Measurements from ENCODE around the gene PRPF38A.
"Not testable (repeated sequence)": the region's sequence is repeated elsewhere in the genome, so short reads cannot be mapped to it uniquely, and the experiment has no call there.

The PRPF38A gene, protein sequence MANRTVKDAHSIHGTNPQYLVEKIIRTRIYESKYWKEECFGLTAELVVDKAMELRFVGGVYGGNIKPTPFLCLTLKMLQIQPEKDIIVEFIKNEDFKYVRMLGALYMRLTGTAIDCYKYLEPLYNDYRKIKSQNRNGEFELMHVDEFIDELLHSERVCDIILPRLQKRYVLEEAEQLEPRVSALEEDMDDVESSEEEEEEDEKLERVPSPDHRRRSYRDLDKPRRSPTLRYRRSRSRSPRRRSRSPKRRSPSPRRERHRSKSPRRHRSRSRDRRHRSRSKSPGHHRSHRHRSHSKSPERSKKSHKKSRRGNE

DNA sequence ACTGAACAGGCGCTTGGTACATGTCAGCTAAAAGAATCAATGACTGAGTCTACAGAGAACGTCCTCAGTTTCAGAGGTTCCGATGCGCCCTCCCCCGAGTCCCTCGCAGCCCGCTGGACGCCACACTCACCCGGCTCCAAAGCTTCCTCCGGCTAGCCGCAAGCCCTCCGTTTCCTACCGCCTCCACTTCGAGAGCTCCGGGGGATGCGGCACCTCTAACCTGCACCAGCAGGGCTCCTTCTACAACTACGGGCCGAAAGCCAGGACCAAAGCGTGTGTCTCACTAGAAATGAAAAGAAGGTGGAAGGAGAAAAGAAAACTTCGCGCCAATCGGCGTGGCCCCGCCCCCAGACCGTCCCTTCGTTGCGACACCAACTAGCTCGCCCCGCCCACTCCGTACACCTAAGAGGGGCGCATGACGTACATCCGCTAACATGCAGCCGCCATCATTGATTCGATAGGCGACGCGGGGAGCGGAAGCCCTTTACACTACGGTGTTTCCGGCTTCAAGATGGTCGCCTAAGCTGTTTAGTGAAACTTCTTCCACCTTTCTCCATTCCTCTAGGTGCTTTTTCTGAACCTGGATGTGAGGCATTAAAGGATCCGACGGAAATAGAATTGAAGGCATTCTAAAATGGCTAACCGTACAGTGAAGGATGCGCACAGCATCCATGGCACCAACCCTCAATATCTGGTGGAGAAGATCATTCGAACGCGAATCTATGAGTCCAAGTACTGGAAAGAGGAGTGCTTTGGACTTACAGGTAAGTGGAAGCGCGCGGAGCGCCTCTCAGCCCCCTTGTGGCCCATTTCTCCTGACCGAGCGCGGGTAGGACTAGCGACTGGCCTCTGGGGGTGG lies at the start of gene PRPF38A, which contains the start of gene ORC1:
PRPF38A (plus strand) TSS at position 487 of the 859 bp plus-strand sequence; CDS start at position 635, 148 bp downstream.
ORC1 (minus strand) TSS at position 308 of the 859 bp plus-strand sequence. CDS start 2,200 bp downstream, outside the sequence.
- DNase-seq: peak; percentile 98

DNA sequence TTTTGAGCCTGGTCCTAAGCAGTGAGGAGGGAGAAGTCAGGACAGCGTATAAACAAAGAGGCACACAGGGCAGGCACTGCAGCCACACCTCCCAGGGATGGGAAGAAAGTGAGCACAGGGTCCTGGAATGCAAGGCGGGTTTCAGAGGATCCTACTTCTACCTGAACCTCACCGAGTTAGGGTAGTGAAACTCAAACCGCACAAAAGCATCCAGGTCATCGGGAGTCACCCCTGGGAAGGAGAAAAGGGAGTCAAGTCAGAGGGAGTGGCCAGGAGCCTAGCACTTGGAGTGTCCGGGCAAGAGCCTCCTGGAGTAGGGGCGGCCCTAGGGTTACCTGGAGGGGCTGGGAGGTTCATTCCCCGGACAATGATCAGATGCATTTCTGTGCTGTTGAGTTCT lies 49.0 kb upstream of the PRPF38A start:
- no peak for DNase-seq

DNA sequence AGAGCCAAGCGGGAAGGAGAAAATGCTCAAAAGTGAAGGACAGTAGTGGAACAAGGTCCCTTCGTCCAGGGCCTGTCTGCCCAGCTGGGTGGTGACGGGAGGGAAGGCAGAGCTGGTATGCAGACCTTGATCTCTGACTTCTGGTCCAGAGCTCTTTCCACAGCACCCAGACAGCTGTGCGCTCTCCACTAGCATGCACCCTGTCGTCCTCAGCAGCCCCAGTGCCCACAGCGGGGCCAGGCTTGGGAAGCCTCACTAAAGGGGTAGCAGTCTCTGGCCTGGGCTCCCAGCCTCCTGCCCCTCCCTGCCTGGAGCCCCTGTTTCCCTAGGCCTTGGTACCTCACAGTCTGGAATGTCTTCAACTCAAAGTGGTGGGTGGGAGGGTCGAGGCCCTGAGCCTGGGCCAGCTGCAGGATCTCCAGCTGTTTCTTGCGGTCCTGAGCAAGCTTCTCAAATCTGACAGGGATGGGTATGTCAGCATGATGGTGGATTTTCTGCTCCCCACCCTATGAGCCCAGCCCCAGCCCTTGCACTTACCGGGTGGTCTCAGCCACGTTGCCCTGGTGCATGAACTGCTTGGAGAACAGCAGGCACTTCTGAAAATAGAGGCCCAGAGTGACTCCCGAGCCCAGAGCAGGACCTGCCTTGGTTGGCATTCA lies 48.4 kb upstream of the PRPF38A start:
- no peak for DNase-seq

DNA sequence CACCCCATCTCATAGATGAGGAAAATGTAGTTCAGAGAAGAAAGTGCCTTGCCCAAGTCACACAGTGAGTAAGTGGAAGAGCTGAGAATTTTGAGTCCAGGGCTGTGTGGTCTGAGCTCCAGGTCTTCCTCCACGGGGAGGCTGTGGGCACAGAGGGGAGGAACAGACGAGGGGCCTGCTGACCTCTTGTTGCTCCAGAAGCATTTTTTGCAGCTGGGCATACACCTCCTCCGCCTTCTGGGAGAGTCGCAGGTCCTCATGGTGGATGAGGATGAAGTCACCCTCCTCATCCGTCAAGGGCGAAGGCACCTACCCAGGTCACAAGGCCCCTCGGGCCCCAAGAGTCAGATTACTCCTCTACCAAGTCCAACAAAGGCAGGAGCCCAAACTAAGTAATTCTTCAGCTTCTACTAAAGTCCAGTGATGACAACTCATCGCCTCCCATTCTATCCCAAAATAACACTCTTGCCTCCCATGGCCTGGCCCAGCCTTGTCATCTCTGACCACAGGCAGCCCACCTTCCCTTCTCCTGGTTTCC lies 47.5 kb upstream of the PRPF38A start:
- DNase-seq: no peak

DNA sequence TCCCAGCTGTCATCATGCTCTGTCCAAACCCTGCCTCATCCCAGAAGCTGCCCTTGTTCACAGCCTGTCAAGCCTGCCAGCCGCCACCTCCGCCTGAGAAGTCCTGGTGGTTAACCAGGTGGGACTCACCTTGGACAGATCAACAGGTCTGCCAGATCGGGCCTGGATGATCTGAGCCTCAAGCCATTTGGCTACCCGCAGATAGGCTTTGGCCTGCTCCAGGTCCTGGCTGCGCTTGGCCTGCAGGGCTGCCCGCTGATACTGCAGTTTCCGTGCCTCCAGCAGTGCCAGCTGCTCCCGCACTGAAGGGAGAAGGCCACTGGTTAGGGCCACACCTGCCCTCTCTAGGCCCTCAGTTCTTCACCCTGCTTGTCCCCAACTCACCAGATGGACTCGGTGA lies 47.0 kb upstream of the PRPF38A start:
- no peak for DNase-seq

DNA sequence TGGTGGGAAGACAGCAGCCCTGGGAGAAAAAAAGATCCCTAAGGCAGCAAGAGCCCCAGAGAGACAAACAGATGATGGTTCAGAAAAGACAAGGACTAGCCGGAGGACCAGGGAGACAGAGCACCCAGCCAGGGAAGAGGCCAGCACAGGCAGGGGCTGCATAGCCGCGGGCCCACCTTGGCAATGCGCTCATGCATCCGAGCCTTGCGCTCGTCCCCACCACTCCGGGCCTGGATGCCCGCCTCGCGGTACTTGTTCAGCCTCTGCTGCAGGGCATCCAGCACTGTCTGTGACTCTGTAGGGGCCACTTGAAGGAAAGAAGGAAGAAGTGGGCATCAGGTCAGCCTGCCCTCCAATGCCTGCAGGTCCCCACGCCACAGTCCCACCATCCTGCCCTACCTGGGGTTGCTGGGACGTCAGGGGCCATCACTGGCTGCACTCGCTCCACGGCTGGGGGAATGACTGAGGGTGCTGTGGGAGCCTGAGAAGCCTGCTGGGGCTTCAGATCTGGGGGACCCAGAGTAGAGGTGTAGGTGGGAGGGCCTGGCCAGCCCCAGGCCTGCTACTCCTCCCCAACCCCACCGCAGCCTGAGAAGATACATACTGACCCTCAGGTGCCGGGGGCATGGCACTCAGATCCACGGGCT lies 45.4 kb upstream of the PRPF38A start:
- DNase-seq: no peak

DNA sequence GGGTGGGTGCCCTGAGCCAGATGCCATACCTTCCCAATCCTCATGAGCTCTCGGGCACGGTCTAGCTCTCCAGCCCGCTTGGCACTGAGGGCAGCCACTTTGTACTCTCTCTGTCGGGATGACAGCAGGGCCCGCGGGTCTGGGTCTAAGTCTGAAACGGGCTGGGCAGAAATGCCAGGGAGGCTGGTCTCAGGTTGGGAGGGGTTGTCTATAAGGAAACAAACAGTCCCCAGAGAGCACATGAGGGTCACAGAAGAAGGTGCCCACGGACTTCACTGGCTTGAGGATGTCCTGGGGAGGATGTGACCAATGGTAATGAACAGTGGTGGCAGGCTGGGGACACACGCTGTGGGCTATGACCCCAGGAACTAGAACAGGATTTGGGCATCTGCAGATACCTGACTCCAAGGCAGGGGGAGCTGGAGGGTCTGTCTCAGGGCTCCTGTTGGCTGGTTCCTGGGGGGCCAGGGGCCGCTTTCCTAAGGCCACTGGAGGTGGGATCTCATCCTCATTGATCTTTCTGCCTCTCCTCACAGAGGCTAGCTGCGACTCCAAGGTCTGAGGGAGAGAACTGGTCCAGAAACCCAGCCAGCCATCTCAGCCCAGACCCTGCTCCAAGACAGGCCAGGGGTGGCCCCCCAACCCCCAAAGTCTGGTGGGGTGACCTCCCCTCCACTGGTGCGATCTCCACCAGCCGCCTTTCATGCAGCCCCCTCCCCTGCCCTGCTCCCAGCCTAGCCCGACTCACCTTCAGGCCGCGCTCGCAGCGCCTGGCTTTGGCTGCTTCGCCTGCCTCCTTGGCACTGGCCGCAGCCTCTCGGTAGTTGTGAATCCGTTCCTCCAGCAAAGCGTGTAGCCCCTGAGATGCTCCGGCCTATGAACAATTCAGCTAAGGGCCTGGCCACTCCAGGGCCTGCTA lies 44.5 kb upstream of the PRPF38A start:
- no peak for DNase-seq

DNA sequence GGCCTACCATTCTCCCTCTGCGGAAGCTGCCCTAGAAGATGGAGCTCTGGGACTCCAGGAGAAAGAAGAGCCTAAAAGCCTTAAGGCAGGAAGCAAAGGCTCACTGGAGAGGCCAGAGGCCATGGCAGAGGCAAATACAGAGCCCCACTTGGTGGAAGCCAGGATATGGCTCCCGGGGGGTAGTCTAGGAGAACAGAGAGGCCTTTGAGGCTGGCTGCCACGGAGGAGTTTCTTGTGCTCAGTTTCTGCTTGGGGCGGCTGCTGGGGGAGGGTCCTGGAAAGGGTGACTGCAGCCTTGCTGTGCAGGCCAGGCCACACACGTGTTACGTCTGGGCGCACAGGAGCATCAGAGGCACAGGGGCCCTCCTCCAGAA lies 43.8 kb upstream of the PRPF38A start:
- no peak for DNase-seq

DNA sequence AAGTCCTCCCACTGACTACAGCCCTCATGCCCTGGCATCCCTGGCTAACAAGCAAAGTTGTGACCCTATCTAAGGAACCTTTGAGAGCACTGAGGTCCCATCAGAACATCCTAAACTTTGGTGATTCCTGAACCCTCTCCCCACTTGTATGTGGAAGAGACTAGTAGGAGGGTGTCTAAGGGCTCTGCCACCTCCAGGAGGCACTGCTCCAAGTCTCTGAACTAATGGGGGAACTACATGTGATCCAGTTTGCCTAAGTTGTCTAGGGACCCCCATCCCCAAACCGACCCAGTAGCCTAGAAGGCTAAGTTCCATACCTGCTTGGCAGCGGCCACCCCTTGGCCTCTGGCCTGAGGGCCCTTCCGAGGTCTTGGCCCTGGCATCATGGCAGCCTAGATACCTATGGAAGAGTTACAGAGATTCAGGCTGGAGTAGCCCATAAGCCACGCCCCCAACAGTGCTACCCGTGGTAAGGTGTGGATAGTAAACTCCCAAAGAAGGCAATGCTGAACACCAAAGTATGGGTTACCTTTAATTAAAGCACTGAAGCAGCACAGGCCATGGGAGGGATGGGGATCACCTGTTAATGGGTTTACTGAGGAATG lies 40.1 kb upstream of the PRPF38A start:
- no peak for DNase-seq

DNA sequence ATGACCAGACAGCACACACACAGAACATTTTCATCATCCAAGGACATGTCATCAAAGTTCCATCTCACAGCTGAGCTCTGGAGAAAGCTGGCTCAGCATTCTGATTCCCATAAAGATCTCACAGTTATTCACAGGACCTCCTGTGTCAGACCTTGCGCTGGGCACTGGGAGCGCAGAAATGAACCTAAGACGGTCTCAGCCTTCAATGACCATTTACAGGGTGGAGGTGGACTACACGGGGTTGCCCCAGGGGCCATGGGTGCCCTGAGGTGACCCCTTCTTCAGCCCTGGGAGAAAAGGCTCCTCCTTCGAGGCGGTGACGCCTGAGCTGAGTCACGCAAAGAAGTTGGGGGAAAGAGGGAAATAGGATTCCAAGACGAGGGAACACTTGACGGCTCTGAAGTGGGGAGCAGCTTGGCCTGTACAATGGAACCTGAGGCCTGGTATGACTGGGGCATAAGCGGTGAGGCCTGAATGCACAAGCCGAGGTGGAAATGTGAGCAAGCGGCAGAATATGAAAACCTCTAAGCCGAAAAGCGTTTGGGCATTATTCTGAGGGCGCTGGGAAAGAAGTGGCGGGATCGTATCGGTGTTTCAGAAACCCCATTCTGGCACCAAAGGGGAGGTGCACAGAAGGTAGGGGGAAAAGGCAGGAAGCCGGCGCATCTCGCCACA lies 39.2 kb upstream of the PRPF38A start:
- DNase-seq: no peak

DNA sequence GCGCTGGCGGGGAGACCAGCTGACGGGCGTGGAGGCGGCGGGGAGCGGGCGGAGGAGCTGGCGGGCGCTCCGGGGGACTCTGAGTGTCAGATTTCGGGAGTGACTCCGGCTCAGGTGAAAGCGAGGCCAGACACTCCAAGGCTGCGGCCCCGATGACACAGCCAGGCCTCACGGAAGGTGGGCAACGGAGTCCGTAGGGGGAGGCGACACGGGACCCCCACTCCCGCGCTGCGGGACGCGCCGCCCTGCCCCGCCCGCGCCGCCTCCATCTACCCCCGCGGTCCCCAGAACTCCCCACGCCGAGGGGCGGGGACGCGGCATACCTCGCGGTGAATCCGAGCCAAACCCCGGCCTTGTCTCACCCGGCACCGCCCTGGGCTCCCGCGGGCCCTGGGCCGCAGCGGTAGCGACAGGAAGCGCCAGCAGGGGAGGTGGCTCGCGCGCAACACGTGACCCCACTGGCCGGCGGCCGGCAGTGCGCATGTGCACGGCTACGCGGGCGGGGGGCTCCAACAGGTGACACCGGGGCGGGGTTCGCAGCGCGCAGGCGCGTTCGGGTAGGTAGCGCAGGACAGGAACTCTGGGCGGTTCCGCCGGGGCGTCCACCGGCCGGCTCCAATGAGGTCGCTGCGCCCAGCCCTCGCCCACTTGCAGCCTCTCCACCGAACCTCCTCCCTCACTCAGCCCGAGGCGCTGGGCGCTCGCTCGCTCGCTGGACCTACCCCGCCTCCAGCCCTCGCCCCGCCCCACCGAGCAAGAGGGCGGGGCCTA lies 38.5 kb upstream of the PRPF38A start, which contains the start of gene CC2D1B:
CC2D1B (minus strand) TSS at position 460 of the 771 bp plus-strand sequence. CDS start 1,585 bp downstream, outside the sequence.
- DNase-seq: peak; percentile 99

DNA sequence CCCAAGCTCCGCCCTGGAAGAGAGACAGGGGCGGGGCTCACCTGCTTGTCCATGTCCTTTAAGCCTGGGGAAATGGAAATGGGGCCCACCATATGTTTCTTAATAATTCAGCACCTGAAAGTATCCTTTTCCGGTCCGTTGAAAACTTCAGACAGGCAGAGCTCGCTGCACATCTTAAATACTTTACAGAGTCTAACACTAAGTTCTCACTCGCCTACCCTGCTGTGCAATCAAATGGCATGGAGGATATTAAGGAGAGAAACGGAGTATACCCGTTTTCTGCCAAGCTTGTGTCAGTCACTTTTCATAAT lies 37.9 kb upstream of the PRPF38A start:
- no peak for DNase-seq

DNA sequence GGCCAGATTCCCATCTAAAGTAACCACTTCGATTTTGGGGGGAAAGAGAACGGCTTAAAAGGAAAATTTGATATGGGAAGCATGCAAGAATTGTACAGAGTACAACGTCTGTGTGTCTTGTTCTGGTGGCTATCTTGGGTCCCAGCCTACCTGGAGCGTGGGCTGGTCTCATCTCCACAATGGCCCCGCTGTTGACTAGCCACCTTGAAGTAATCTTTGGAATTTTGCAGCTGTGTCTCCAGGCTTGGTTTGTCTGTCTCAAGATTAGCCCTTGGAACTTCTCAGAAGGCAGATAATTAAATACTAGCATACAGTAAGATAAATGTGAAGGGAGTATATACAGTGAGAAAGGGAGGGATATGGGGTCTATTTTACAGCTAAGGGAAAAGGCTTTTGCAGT lies 37.1 kb upstream of the PRPF38A start:
- DNase-seq: no peak

DNA sequence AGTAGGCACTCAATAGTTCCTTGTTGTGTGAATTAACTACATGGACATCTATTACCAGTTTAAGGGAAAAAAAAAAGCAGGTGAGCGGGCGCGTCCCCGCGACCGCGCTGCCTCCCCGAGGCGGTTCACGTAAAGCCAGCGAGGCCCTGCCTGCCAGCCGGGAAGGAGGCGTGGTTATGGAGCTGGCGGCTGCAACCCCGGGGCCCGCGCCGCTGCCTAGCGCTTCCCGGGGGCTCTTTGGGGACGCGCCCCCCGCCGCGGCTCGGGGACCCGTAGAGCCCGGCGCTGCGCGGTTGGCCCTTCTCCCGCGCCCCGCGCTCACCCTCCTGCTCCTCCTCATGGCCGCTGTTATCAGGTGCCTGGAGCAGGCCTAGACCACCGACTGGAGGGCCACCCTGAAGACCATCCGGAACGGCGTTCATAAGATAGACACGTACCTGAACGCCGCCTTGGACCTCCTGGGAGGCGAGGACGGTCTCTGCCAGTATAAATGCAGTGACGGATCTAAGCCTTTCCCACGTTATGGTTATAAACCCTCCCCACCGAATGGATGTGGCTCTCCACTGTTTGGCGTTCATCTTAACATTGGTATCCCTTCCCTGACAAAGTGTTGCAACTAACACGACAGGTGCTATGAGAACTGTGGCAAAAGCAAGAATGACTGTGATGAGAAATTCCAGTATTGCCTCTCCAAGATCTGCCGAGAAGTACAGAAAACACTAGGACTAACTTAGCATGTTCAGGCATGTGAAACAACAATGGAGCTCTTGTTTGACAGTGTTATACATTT lies 35.8 kb upstream of the PRPF38A start:
- peak; percentile 32 for DNase-seq

DNA sequence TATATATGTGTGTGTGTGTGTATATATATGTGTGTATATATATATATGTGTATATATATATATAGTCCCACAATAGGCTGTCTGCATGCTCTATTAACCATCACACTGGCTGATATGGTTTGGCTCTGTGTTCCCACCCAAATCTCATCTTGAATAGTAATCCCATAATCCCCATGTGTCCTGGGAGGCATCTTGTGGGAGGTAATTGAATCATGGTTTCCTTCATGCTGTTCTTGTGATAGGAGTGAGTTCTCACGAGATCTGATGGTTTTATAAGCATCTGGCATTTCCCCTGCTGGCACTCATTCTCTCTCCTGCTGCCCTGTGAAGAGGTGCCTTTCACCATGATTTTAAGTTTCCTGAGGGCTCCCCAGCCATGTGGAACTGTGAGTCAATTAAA lies 34.6 kb upstream of the PRPF38A start:
- not testable (repeated sequence) for DNase-seq

DNA sequence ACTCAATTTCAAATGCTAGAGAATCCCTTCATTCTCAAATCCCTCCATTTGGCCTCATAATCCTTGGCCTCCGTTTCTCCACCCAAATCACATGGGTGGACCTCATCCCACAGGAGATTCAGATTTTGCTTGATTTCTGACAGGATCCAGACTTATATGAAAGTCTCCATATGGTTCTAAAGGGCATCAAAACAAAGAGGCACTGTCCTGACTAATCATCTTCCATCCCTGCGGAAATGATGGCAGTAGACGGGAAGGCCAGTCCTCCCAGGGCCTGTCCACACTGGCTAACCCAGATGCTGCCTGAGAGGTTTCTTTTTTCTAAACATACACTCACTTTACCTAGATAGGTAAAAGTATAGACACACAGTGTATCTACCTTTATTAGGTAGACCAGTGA lies 19.0 kb upstream of the PRPF38A start:
- no peak for DNase-seq

DNA sequence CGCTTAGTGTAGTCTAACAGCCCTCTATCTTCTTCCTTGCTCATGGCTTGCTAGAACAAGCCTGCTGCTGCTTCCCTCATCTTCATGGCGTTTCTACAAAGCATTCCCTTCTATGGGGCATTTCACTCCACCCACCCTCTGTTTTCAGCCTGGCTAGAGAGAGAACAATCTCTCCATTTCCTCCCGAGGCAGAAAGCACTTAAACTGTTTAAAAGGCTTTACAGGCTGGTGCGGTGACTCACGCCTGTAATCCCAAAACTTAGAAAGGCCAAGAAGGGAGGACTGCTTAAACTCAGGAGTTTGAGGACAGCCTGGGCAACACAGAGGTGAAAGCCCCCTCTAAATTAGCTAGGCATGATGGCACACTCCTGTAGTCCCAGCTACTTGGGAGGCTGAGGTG lies 17.9 kb upstream of the PRPF38A start:
- DNase-seq: no peak

DNA sequence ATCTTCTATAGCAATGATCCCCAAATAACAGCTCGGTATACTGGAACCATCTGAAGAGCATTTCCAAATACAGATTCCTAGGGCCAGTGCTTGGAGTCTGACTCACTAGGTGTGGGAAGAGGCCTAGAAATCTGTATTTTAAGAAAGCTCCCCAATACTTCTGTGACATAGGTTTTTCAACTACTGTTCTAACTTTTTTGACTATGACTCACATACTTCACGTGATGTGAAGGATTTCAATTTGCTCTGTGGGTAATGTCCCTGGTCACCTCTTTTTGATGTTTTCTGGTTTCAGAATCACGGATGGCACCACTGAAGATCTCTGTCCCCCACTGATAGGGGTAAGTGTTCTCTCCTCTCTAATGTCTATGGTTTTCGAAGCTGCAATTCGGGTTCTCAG lies 11.2 kb upstream of the PRPF38A start:
- DNase-seq: no peak

DNA sequence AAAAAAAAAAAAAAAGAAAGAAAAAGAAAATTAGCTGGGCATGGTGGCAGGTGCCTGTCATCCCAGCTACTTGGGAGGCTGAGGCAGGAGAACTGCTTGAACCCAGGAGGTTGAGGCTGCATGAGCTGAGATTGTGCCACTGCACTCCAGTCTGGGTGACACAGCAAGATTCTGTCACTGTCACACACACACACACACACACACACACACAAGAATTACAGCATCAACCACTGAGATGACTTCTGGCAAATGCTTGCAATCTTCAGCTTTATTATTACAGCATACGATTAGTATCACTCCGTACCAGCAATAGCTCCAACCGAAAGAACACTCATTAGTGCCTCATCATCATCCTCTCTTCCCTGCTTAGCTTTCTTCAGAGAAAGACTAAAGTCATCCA lies 4.8 kb upstream of the PRPF38A start:
- DNase-seq: no peak
